ENCODE data around the gene NTNG2. TPM values are rescaled to one million over a fixed set of nuclear protein-coding genes. Genes with fewer than 3 reads are reported as not detected.

NTNG2 gene
- total and polyA plus RNA-seq, 10 donors, result 0.44 to 22.4 (median 8.4) TPM

DNA sequence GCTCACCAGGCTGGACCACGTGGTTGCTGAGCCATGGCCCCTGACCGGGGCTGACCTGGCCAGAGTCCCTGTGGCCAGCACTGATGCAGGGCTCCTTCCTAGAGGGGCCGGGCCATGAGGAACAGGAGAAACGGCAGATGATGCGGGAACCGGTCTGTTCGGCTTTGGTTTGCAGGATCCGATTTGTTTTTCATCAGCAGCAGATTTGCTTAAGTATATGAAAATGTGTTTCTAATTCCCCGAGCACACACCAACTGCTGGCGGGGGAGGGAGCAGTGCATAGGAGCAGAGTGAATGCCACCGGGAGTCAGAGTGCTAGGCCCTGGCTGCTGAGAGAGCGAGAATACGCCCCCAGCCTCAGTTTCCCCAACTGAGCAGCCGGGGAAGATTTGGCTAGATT, 13.6 kb downstream of the NTNG2 start:
- 67 to 71% (median 69%) methylated on average over 14 of the region's 14 CpGs for WGBS, 5 donors
- H3K27ac ChIP-seq, result no peak overlapping the region
- H3K4me3 ChIP-seq, result no peak overlapping the region
- intact Hi-C loops (cut with DNase I; ENCODE audit: low total_unique reads), result no loop called here
- no peaks in the 10 kb centered on the region for H3K4me1 ChIP-seq
- H3K36me3 ChIP-seq, result peaks cover 0 to 15% (median 0%) of the 10 kb centered on the region in 6 donors
- H3K27me3 ChIP-seq (replicated peaks in 1 of 7), result peaks cover 0 to 40% (median 0%) of the 10 kb centered on the region in 7 donors
- no peak for TF ChIP-seq POLR2AphosphoS5 (IDR thresholded peaks at IDR 0.05)
- TF ChIP-seq, protein P1, sequence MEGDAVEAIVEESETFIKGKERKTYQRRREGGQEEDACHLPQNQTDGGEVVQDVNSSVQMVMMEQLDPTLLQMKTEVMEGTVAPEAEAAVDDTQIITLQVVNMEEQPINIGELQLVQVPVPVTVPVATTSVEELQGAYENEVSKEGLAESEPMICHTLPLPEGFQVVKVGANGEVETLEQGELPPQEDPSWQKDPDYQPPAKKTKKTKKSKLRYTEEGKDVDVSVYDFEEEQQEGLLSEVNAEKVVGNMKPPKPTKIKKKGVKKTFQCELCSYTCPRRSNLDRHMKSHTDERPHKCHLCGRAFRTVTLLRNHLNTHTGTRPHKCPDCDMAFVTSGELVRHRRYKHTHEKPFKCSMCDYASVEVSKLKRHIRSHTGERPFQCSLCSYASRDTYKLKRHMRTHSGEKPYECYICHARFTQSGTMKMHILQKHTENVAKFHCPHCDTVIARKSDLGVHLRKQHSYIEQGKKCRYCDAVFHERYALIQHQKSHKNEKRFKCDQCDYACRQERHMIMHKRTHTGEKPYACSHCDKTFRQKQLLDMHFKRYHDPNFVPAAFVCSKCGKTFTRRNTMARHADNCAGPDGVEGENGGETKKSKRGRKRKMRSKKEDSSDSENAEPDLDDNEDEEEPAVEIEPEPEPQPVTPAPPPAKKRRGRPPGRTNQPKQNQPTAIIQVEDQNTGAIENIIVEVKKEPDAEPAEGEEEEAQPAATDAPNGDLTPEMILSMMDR (IDR thresholded peaks at IDR 0.05 in 8 of 11, conservative IDR thresholded peaks at IDR 0.05 in 3 of 11), result no peak
- no peak for TF ChIP-seq POLR2A (IDR thresholded peaks at IDR 0.05)
- no peaks in the 10 kb centered on the region for H3K9me3 ChIP-seq
- DNase-seq, result no peak

DNA sequence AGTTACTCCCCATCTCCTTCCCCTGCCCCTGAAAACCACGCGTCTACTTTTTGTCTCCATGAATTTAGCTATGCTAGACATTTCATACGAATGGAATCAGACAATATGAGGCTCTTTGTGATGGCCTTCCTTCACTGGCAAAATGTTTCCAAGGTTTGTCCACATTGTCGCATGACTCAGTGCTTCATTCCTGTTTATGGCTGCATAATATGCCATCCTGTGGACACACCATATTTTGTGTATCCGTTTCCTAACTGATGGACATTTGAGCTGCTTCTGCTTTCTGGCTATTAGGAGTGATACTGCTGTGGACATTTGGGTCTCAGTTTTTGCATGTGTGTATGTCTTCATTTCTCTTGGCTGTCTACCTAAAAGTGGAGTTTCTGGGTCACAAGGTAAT, 14.5 kb downstream of the NTNG2 start:
- Histone ChIP-seq H3K9me3 (no peaks in the 10 kb centered on the region), H3K36me3 (peaks cover 0 to 15% (median 0%) of the 10 kb centered on the region in 6 donors), H3K4me1 (no peaks in the 10 kb centered on the region), H3K27me3 (replicated peaks in 1 of 7) (peaks cover 0 to 40% (median 0%) of the 10 kb centered on the region in 7 donors), H3K27ac (no peak overlapping the region), H3K4me3 (no peak overlapping the region)
- DNase-seq, result no peak
- intact Hi-C loops (cut with DNase I; ENCODE audit: low total_unique reads), result no loop called here
- no peak for TF ChIP-seq POLR2A (IDR thresholded peaks at IDR 0.05)
- TF ChIP-seq POLR2AphosphoS5 (IDR thresholded peaks at IDR 0.05), result no peak
- TF ChIP-seq, protein P1 (IDR thresholded peaks at IDR 0.05 in 8 of 11, conservative IDR thresholded peaks at IDR 0.05 in 3 of 11), result no peak
- WGBS, 5 donors, result 83 to 96% (median 92%) methylated on average over 5 of the region's 5 CpGs

- H3K36me3 ChIP-seq, result peaks cover 0 to 13% (median 0%) of the 10 kb centered on the region in 6 donors
- H3K4me1 ChIP-seq, result peaks cover 0 to 12% (median 0%) of the 10 kb centered on the region in 6 donors
- H3K4me3 ChIP-seq, result no peak overlapping the region
- peaks cover 0 to 73% (median 9%) of the 10 kb centered on the region in 7 donors for H3K27me3 ChIP-seq (replicated peaks in 1 of 7)
- TF ChIP-seq POLR2AphosphoS5 (IDR thresholded peaks at IDR 0.05), result peak in 2 of 3 donors; percentile 47 to 52
- TF ChIP-seq, protein P1 (IDR thresholded peaks at IDR 0.05 in 8 of 11, conservative IDR thresholded peaks at IDR 0.05 in 3 of 11), result no peak
- no peak overlapping the region for H3K27ac ChIP-seq
- WGBS, 5 donors, result 74 to 92% (median 77%) methylated on average over 18 to 19 of the region's 19 CpGs
- no peak for DNase-seq
- intact Hi-C loops (cut with DNase I; ENCODE audit: low total_unique reads), result no loop called here
- H3K9me3 ChIP-seq, result no peaks in the 10 kb centered on the region
Observed at GRCh38 chr9:132181796-132182313, 20.0 kb downstream of the NTNG2 start.

DNA sequence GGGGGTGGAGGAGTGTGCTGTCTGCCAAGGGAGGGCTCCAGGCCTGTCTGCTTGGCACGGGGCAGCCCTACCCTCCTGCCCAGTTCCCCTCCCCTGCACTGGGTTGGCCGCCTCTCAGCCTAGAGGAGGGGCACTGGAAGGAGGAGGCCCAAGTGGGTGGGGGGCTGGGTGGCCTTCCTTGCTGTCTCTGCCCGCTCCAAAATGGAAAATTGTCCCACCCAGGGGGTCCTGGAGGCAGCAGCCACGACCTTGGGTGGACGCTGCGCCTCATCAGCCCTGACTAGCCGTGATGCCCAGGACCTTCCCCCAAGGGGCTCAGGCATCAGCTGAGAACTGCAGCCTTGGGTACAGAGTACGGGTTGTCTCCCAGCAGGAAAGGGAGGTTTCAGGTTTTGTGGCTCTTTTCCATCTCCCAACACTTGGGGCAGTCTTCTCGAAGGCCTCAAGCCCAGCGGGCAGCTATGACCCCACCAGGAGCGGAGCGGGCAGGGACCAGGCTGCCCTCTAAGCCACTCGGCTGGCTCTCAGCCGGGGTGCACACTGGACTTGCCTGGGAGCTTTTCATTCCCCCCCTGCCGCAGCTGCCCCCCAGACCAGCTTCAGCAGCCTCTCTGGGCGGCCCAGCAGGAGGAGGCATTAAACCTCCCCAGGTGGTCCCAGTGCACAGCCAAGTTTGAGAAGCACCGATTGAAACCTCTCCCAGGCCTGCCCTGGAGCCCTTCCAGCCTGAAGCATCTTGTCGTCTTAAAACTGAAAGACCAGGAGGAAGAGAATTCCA, 20.6 kb downstream of the NTNG2 start:
- no peak for DNase-seq
- intact Hi-C loops (cut with DNase I; ENCODE audit: low total_unique reads), result no loop called here
- WGBS, 5 donors, result 60 to 73% (median 68%) methylated on average over 8 to 18 of the region's 18 CpGs

More for the DNA sequence above, 20.6 kb downstream of the NTNG2 start:
- Histone ChIP-seq H3K36me3 (peaks cover 0 to 13% (median 0%) of the 10 kb centered on the region in 6 donors), H3K9me3 (no peaks in the 10 kb centered on the region), H3K4me3 (no peak overlapping the region), H3K27me3 (replicated peaks in 1 of 7) (peaks cover 0 to 80% (median 12%) of the 10 kb centered on the region in 7 donors), H3K27ac (no peak overlapping the region), H3K4me1 (peaks cover 0 to 12% (median 0%) of the 10 kb centered on the region in 6 donors)
- TF ChIP-seq, protein P1 (IDR thresholded peaks at IDR 0.05 in 8 of 11, conservative IDR thresholded peaks at IDR 0.05 in 3 of 11), result no peak
- TF ChIP-seq POLR2AphosphoS5 (IDR thresholded peaks at IDR 0.05) (no peak), POLR2A (IDR thresholded peaks at IDR 0.05) (no peak)

Measured in spleen (tissue), 11 donors.